Suprapubic skin (tissue), 3 donors: ENCODE data around the gene KIAA1671.

ENCODE experiments used
- CTCF ChIP-seq, 2 donors: fragments of 200-600 bp in 1 of 2; fragments of 450-650 bp in 1 of 2; sonication (generic) in 1 of 2; IDR thresholded peaks; one replicate each; pipeline ENCODE4 v1.5.1; 2016 to 2019; ENCODE audit warnings: antibody characterized with exemption in 2 of 2, mild to moderate bottlenecking in 1 of 2, moderate library complexity in 1 of 2
- POLR2AphosphoS5 ChIP-seq, 3 donors: sonication (generic); formaldehyde crosslinking; IDR thresholded peaks; one replicate each; pipeline ENCODE4 v1.6.1; 2017; ENCODE audit warnings: antibody characterized with exemption in 3 of 3

GRCh38 chr22:24973872-24974271 is 21.4 kb downstream of the KIAA1671 start:
- TF ChIP-seq CTCF (IDR thresholded peaks at IDR 0.05) (no peak), POLR2AphosphoS5 (IDR thresholded peaks at IDR 0.05) (no peak)
